Jurkat, Clone E6-1 (cell line): ENCODE measurements around the gene ZNF697.

Source experiments
- DNase-seq: peaks from one replicate; pipeline ENCODE4 v3.0.0-alpha.2; 2011; ENCODE audit warnings: low read depth, low spot score
- H3K4me3 ChIP-seq: 2 replicates; pipeline ENCODE4 v1.5.1; 2011; ENCODE audit warnings: mild to moderate bottlenecking, low read length, control low read depth, moderate library complexity

ZNF697 gene

DNA sequence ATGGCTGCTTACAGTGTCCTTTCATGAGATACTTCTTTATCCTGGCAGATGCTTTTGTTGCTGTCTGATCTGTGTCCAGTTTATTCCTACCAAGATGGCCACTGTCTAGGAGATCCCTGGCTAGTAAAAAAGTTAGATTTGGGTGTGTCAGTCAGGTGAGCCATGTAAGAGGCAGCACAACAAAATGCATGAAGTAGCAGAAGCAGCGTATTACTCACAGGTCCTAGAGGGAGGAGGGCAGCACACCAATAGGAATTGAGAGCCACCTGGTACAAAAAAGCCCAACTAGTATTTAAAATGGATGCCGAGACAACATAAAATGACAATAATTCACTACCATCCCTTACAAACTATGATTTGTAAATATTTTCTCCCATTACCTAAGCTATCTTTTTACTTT, 22.8 kb upstream of the ZNF697 start:
- no peak overlapping the region for H3K4me3 ChIP-seq
- no peak for DNase-seq

GRCh38 chr1:119667173-119667572, 19.1 kb upstream of the ZNF697 start:
- no peak for DNase-seq
- no peak overlapping the region for H3K4me3 ChIP-seq

DNA sequence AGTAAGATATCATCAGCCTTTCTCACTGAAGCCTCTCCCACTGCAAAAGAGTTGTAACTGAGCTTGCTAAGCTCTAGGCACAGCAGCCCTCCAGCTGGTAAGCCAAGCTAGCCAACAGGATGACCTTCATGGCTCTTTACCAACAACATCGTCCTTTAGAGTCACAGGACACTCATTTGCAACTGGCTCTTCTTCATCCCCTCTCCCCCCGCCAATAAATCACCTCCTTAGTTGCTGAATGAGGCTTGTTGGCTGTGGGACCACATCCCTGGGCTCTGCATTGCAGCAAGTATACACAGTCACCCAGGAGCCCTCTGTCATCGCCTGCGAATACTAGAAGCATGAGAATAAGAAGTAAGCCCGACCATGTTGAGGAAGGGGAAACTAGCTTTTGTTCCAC, 16.0 kb upstream of the ZNF697 start:
- DNase-seq, result no peak
- H3K4me3 ChIP-seq, result no peak overlapping the region

DNA sequence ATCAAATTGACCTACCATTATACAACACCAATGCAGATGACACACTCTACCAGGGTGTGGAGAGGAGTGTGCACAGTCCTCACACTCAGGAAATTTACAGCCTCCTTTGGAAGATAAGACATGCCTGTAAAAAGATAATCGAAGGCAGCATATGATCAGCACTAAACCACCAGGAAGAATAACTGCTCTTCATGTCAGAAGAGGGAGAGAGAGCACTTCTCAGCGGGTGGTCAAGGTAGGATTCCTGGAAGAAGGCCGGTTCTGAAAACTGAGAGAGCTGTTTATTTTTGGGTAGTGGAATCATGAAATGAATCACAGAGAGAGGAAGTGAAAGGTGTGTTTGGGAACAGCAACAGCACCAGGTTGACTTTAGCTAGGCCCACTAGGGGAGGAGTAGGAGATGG, 14.0 kb upstream of the ZNF697 start:
- DNase-seq, result no peak
- no peak overlapping the region for H3K4me3 ChIP-seq

- DNase-seq, result no peak
- H3K4me3 ChIP-seq, result no peak overlapping the region
Observed at GRCh38 chr1:119660253-119661083, 12.4 kb upstream of the ZNF697 start.

DNA sequence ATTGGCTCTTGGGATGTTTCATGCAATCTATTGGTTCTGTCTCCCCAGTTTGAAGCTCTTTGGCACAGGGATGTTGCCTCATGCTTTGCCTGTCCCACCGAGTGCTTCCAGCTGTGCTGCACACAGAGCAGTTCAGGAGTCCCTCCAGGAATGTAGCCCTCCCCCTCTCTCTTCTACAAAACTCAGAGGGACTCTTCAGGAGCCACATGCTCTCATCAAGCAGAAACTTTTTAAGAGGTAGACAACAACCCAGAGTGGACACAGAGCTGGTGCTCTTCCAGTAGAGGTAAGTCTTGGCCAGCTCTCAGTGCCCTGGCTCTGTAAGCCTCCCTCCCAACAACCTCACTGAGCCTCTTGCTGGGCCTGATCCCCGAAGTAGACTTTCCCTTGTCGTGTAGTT, 11.6 kb upstream of the ZNF697 start:
- DNase-seq, result no peak
- H3K4me3 ChIP-seq, result no peak overlapping the region

DNA sequence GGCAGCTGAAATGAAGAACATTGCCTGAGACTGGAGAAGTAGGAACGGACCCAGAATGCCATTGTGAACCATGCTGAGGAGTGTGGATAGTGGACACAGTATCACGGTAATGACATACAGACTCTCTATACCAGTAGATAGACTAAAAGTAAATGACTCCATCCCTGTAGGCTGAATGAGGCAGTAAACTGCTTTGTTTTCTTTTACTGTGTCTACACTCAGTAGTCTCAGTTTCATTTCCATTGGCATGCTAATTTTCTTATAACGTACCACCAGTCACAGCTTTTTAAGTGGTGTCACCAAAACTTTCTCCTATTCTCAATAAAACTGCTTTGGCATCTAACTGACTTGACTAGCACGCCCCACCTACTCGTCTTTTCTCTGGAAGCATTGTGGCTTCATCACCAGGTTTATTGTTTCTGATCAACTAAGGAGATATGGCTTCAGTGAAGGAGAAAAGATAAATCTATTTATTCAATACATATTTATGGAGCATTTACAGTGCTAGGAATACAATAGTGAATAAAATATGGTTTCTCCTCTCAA, 8.4 kb upstream of the ZNF697 start:
- H3K4me3 ChIP-seq, result no peak overlapping the region
- no peak for DNase-seq

DNA sequence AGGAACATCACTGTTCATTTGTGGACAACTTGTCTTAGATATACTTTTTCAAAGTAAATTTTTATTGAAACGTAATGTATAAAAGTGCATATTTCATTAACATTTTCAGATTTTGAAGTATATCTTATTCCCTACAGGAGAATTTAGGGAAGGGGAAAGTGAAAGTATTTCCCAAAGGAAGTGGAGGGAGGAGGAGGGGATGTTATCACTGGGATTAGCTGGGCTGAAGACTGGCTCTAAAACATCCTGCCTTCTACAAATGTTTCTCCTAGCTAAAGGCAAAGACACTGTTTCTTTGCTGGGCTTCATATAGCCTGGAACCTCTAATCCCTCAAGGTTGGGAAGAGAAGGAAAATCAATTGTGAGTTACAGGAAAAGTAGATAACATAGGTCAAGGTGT, 7.1 kb upstream of the ZNF697 start:
- H3K4me3 ChIP-seq, result no peak overlapping the region
- DNase-seq, result no peak

- no peak for DNase-seq
- no peak overlapping the region for H3K4me3 ChIP-seq
Observed at GRCh38 chr1:119653839-119654170, 5.7 kb upstream of the ZNF697 start.

- no peak overlapping the region for H3K4me3 ChIP-seq
- DNase-seq, result no peak
Observed at GRCh38 chr1:119653135-119653838, 5.2 kb upstream of the ZNF697 start.

- DNase-seq, result no peak
- H3K4me3 ChIP-seq, result no peak overlapping the region
Observed at GRCh38 chr1:119652587-119652986, 4.5 kb upstream of the ZNF697 start.

GRCh38 chr1:119651641-119652040, 3.6 kb upstream of the ZNF697 start:
- no peak overlapping the region for H3K4me3 ChIP-seq
- DNase-seq, result no peak

DNA sequence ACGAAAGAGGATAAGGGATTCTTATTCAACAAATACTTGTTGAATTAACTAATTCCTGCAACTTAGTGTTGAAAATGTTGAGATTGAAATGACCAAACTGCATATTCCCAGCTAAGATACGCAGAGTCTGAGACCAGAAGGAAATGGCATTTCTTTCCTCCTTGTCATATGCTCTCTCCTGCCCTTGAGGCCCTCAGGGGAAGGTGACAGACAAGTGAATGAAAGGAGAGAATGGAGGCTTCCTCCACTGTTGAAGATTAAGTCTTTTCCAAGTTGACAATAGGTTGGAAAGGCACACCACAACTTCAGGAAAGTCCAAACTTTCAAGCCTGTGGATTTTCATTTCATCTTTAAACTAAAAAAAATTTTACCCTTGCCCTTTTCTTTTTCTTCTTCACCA, 3.1 kb upstream of the ZNF697 start:
- H3K4me3 ChIP-seq, result no peak overlapping the region
- no peak for DNase-seq

DNA sequence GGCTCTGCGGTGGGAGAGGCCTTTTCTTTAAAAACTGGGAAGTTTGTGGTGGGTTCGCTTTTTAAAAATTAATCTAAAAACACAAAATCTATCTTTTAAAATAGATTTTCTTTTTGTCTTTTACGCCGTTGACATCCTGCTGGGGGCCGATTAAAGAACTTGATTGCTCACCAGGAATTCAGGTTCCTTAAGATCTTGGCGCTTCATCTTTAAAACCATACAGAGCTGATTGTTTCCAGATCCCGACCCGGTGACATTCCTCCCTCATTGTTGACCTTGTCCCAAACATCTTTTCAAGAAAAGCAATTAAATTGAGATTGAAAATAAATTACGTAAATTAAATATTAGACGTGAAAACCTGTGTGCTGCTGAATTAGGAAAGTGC, 546 bp upstream of the ZNF697 start:
- DNase-seq, result no peak
- H3K4me3 ChIP-seq, result no peak overlapping the region

GRCh38 chr1:119647228-119647733, 785 bp downstream of the ZNF697 start:
- no peak overlapping the region for H3K4me3 ChIP-seq
- no peak for DNase-seq

GRCh38 chr1:119646521-119647227, 1.4 kb downstream of the ZNF697 start:
- no peak for DNase-seq
- no peak overlapping the region for H3K4me3 ChIP-seq

- DNase-seq, result no peak
- no peak overlapping the region for H3K4me3 ChIP-seq
Observed at GRCh38 chr1:119639109-119639508, 9.0 kb downstream of the ZNF697 start.

- no peak for DNase-seq
- no peak overlapping the region for H3K4me3 ChIP-seq
Observed at GRCh38 chr1:119637710-119638109, 10.4 kb downstream of the ZNF697 start.

GRCh38 chr1:119636491-119637089, 11.5 kb downstream of the ZNF697 start:
- no peak overlapping the region for H3K4me3 ChIP-seq
- DNase-seq, result no peak
